Measurements from ENCODE around the gene CPSF3.
A peak's percentile ranks its signal among the peaks of the same experiment; 100 is the strongest.

Gene CPSF3

GRCh38 chr2:9423100-9423921 lies at the start of gene CPSF3, which contains the start of gene ITGB1BP1:
Gene CPSF3, plus strand, starts transcription at chr2:9423654. Its CDS starts 120 bp downstream, at chr2:9423774.
Gene ITGB1BP1, minus strand, starts transcription at chr2:9423528. Its CDS starts 4,831 bp downstream, at chr2:9418697.
- peak; percentile 96 to 99 for DNase-seq

GRCh38 chr2:9374071-9374730 lies 49.3 kb upstream of the CPSF3 start:
- DNase-seq: no peak

- no peak for DNase-seq
Observed at GRCh38 chr2:9375857-9376428, 47.5 kb upstream of the CPSF3 start.

GRCh38 chr2:9377461-9378097 lies 45.9 kb upstream of the CPSF3 start:
- no peak for DNase-seq

GRCh38 chr2:9378433-9379390 lies 44.7 kb upstream of the CPSF3 start:
- DNase-seq: no peak

GRCh38 chr2:9379391-9379755 lies 44.1 kb upstream of the CPSF3 start:
- no peak for DNase-seq

GRCh38 chr2:9380702-9381628 lies 42.5 kb upstream of the CPSF3 start:
- DNase-seq: no peak

GRCh38 chr2:9382604-9383235 lies 40.7 kb upstream of the CPSF3 start:
- DNase-seq: no peak

GRCh38 chr2:9384521-9384920 lies 38.9 kb upstream of the CPSF3 start:
- no peak for DNase-seq

- DNase-seq: no peak
Observed at GRCh38 chr2:9385841-9386240, 37.6 kb upstream of the CPSF3 start.

- no peak for DNase-seq
Observed at GRCh38 chr2:9388199-9388681, 35.2 kb upstream of the CPSF3 start.

- no peak for DNase-seq
Observed at GRCh38 chr2:9388950-9389911, 34.2 kb upstream of the CPSF3 start.

- no peak for DNase-seq
Observed at GRCh38 chr2:9390151-9390850, 33.2 kb upstream of the CPSF3 start.

- DNase-seq: no peak
Observed at GRCh38 chr2:9390991-9391390, 32.5 kb upstream of the CPSF3 start.

- DNase-seq: no peak
Observed at GRCh38 chr2:9391961-9392720, 31.3 kb upstream of the CPSF3 start.

- no peak for DNase-seq
Observed at GRCh38 chr2:9392898-9393765, 30.3 kb upstream of the CPSF3 start.

- no peak for DNase-seq
Observed at GRCh38 chr2:9394816-9395215, 28.6 kb upstream of the CPSF3 start.
